NCI-H1417 (cell line): ENCODE results near the gene BAZ1A.

Experiments used
- DNase-seq, 3 experiments: peaks; one replicate each; lab custom pipeline; 2025; lab: John Stamatoyannopoulos, UW

Gene BAZ1A

GRCh38 chr14:34722723-34723545, 152.2 kb downstream of the BAZ1A start:
- DNase-seq, result peak; percentile 47 to 78 (median 67)

- DNase-seq, result no peak
These were observed 154.0 kb downstream of the BAZ1A start for GRCh38 chr14:34721129-34721528.

GRCh38 chr14:34718750-34719304, 156.3 kb downstream of the BAZ1A start:
- DNase-seq, result no peak

- DNase-seq, result peak in 1 of 3 experiments; percentile 57
These were observed 159.9 kb downstream of the BAZ1A start for GRCh38 chr14:34715127-34715863.

- peak; percentile 89 to 95 (median 95) for DNase-seq
These were observed 160.6 kb downstream of the BAZ1A start, which contains the start of gene CFL2 for GRCh38 chr14:34714320-34715126. Gene CFL2, minus strand, starts transcription at chr14:34714593. Its CDS starts 53 bp downstream, at chr14:34714540.

GRCh38 chr14:34713681-34714319, 161.4 kb downstream of the BAZ1A start:
- DNase-seq, result peak; percentile 39 to 81 (median 75)

- DNase-seq, result peak in 1 of 3 experiments; percentile 54
These were observed 162.0 kb downstream of the BAZ1A start for GRCh38 chr14:34713122-34713680.

GRCh38 chr14:34711796-34712712, 163.1 kb downstream of the BAZ1A start:
- DNase-seq, result no peak

- peak in 2 of 3 experiments; percentile 42 to 65 for DNase-seq
These were observed 164.0 kb downstream of the BAZ1A start for GRCh38 chr14:34711169-34711568.

- DNase-seq, result no peak
These were observed 164.4 kb downstream of the BAZ1A start for GRCh38 chr14:34710744-34711143.

GRCh38 chr14:34710006-34710405, 165.2 kb downstream of the BAZ1A start:
- DNase-seq, result no peak

- DNase-seq, result no peak
These were observed 167.4 kb downstream of the BAZ1A start for GRCh38 chr14:34707722-34708121.
